ENCODE data around the gene BIRC7.

Gene BIRC7, protein sequence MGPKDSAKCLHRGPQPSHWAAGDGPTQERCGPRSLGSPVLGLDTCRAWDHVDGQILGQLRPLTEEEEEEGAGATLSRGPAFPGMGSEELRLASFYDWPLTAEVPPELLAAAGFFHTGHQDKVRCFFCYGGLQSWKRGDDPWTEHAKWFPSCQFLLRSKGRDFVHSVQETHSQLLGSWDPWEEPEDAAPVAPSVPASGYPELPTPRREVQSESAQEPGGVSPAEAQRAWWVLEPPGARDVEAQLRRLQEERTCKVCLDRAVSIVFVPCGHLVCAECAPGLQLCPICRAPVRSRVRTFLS

DNA sequence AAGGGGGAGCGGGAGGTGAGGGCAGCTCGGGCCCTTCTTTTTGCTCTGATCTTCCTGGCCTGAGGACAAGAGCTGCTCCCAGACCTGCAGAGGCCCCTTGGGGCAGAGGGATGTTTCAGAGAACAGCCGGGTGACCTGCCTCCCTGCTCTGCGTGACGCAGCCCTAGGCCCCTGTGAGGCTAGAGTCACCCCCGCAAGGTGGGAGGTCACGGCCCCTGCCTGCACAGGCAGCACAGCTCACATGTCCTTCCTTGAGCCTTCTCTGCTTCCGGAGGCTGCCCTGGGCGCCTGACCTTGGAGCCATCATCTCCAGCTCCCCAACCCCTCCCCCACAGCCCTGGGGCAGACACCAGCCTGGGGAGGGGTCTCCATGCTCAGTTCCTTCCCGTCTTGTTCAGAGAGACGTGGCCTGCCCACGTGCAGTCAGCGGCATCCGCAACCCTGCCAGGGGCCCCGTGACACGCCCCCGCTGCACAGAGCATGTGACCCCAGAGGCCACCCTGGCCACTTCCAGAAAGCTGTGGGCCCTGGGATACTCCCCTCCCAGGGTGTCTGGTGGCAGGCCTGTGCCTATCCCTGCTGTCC is at the start of gene BIRC7:
Gene BIRC7, plus strand, starts transcription at position 507 of the 585 bp plus-strand sequence. CDS start 192 bp downstream, outside the sequence.
- DNase-seq, result no peak

DNA sequence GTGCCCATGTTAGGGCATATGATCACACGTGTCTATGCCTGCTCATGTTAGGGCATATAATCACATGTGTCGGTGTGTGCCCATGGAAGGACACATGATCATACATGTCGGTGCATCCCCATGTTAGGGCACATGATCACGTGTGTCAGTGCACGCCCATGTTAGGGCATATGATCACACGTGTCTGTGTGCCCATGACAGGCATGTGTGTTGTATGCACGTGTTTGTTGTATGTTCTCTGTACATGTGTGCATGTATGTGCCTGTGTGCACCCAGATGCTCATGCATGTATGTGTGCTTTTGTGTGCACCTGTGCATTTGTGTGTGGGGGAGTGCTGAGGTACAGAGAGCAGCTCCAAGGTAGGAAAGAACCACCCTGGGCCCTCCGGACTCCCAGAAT is 49.6 kb upstream of the BIRC7 start:
- DNase-seq, result no peak

DNA sequence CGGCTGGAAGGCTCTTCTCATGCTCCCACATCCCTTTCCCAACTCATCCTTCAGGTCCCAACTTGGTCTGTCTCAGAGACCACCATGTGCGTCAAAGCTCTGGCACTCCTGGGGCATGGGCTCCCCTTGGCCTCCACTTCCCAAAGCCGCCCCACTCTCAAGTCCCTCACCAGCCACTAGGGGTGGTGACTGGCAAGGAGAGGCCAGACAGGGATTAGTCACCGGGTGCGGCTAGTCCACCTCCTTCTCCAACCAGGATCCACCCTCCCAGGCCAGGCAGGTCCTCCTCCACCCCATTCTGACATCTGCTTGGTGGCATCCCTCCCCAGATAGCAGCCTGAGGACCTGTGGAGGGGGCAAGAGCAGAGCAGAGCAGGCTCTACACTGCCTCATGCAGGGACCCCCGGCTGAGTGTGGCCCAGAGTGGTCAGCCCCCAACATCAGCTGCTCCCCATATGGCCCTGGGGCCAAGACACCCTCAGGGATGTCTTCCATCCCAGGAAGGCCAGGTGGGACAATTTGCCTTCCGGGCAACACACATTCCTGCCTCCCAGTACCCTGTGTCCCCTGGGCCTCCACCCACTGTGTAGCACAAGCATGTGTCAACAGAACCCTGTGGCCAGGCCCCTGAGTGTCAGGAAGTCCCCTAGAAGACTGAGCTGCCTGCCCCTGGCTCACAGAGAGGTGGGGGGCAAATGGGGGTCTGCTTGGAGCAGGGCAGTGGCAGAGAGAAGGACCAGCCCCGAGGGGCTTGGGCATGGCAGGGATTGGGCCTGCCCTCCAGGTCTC is 49.0 kb upstream of the BIRC7 start:
- no peak for DNase-seq

DNA sequence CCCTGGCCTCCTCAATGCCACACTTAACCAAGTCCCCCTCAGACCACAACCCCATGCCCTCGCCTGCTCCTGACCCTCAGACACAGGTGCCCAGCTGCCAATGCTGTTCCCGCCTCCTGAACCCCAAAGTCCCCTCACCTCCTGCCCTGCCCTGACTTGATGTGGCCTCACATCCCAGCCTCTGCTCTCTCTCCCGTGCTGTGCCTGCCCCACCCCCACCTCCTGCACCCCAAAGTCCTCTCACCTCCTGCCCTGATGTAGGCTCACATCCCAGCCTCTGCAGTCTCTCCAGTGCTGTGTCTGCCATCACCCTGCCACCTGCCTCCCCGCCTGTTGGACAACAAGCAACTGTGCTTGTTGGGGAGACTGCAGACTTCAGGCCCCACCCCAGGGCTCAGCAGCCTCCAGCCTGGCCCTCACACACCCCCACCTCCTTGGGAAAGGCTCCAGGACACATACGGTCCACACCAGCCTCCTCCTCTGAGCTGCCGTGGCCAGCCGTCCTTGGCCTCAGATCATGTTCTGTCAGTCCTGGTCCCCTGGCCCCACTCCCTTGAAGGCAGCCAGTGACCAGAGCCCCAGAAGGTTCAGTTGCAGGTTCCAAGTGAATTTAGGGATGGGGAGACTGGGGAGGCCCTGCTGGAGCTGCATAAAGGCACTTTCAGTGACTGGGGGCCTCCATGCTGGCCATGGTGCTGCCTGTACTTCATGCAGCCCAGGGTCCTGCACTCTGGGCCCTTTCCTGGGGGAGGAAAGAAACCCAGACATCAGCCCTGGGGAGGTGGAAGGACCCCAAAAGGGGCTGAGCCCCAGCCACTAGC is 48.2 kb upstream of the BIRC7 start:
- no peak for DNase-seq

DNA sequence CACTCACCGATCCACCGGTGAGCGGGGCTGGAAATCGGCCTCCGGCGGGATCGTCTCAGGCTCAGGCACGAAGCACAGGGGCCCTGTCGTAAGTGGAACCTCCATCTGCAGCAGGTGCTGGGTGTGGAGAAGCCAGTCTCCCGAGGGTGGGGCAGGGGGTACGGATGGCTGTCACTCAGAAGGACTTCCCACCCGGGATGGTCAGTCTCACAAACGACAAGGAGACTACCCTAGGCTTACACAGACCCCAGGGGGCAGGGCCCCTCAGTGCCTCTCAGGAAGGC is 47.6 kb upstream of the BIRC7 start:
- DNase-seq, result no peak

DNA sequence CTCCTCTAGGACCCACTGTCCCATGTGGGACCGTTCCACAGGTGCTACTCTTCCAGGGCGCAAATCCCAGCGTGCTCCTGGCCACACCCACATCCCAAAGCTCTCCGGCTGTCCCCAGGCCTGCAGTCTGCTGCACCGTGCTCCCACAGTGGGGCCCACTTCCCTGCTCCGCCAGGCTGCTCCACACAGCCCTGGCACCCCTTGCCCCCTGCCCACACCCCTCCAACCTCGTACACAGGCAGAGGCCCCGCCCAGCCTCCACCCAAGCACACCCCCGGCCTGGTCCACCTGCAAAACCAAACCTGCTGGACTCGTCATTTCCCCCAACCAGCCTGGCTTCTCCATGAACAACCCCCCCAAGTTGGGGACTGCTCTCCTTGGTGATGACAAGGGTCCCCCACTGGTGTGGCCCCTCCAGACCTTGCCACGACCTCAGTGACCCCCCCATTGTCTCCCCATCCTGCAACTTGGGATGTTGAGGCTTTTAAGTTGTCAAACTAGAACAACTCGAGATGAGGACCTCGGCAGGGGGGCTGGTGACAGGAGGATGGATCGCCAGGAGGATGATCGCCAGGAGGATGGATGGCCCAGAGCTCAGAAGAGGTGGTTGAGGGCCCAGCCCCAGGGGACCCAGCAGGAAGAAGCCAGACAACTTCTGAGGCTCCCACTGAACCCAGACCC is 46.9 kb upstream of the BIRC7 start:
- no peak for DNase-seq

DNA sequence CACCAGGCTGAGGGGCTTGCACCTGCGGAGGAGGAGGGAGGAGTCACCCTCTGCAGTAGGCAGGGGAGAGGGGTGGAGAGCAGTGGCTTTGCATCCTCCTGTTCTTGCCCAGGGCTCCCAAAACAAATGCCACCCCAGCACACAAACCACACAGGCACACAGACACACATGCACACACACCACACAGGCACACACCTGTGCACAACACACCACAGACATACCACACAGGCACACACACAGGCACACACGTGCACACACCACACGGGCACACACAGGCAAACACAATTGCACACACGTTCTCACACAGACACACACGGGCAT is 46.4 kb upstream of the BIRC7 start:
- no peak for DNase-seq

DNA sequence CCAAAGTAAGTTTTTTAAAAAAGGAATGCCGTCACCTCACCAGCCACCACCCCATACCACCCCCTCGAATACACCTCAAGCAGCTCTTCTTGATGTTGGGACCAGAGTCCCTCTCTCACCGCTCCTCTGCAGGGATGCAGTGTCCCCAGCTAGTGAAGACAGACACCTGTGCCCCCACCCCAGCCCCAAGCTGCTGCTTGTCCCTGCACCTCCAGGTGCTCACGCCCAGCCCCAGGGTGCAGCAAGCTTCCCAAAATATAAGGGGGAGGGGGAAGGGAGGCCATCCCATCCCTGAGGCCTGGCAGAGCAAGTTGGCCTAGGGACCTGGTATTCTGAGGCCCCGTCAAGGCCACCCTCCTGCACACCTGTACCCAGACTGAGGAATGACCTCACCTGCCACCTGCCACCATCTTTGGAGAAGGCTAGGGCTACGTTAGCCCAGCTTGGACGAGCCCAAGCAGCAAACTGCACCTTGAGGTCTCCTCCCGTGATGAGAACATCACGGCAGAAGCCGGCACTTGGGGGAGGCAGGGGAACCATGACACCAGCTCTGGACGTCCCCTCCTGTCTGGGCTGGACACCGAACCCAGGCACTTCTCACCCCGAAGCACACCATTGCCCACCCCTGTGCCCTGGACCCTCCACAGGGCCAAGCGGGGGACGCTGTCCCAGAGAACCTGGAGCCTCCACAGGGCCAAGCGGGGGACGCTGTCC is 45.7 kb upstream of the BIRC7 start:
- DNase-seq, result no peak

DNA sequence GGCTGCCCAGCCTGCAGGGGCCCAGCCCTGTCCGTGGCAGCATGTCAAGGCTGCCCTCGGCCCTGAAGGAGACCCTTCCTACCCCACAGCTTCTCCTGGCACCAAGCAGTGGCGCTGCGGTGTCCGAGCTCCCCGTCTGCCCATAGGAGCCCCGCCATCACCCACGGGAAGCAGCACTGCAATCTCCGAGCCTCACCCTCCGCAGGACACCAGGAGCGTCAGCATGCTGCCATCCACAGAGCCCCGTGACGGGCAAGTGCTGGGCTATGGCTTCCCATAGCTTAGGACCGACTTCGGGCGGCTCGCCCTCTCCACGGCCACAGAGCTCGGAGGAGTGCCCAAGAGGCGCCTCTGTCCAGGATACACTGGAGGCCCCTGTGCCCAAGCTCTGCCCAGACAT is 44.9 kb upstream of the BIRC7 start:
- no peak for DNase-seq

DNA sequence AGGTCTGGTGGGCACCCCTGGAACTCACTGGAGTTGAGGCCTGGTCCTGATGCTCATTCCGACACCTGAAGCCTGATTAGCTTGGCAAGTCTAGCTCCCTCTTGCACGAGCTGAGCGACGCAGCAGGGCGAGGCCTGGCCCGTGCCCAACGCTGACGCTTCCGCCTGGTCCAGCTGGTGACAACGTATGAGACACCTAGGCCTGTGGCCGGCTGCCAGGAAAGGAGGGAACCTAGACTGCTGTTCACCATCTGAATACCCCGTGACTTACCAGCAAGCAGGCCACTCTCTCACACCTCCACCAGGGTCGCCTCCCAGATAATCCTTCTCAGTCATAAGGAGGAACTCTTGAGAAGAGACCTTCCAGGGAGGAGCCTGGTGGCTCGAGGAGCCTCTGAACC is 44.3 kb upstream of the BIRC7 start:
- DNase-seq, result no peak

DNA sequence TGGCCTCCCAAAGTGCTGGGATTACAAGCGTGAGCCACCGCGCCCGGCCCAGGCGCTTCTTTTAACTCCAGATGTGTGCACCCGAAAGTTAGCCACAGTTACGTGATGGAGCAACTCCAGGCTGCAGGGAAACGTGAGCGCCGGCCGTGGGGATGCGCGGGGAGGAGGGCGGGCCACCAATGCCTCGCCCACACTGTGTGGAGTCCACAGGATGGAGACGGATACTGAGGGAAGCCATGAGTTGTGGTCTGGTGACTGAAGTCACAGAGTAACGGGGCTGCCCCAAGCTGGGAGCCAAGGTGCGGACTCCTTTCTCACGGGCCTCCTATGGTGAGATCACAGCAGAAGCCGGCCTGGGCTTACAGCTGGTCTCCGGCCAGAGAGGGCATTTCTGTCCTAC is 43.0 kb upstream of the BIRC7 start:
- DNase-seq, result no peak

DNA sequence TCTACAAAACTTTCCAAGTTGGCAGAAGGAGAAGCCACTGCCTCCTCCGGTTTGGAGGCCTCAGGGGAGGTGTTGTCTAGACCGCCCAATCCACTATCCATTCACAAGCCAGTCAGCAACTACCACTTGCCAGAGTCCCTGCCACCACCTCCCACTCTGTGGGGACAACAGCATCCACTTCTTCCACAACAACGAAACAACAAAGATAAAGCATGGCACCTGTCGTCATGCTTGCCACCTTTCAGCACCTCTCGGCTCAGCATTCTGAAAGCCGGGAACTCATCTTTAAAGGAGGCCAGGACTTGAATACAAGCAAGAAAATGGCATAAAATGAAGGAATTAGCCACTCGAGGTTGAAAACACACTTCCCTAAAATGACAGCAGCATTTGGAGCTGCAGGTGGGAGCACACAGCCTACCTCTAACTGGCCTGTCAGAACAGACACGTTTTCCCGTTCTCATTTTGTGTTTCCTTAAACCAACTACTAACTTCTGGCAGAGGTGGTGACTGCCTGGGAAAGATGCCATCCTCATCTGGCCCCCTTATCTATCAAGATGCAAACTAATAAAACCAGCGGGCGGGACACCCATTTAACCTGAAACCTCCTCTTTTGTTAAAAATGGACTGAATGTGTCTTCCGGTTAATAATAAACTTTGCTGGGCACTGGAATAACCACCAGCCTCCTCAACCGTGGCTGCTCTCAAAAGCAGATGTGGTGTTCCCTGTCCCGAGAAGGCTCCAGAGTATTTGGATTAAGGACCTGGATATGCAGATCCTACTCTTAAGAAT is 41.5 kb upstream of the BIRC7 start:
- DNase-seq, result no peak

DNA sequence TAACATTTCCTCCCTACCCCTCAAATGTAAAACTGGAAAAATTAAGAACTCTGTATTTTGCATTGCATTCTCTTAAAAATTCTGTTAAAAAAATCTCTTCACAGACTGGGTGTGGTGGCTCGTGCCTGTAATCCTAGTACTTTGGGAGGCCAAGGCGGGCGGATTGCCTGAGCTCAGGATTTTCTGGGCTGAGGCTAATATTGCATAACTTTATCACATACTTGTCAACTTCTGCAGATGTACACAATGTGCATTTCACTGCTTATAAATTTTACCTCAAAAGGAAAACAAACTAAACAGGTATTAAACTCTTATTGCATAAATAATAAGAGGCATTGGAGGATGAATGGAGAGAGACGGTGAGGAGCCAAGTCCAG is 40.9 kb upstream of the BIRC7 start:
- no peak for DNase-seq

DNA sequence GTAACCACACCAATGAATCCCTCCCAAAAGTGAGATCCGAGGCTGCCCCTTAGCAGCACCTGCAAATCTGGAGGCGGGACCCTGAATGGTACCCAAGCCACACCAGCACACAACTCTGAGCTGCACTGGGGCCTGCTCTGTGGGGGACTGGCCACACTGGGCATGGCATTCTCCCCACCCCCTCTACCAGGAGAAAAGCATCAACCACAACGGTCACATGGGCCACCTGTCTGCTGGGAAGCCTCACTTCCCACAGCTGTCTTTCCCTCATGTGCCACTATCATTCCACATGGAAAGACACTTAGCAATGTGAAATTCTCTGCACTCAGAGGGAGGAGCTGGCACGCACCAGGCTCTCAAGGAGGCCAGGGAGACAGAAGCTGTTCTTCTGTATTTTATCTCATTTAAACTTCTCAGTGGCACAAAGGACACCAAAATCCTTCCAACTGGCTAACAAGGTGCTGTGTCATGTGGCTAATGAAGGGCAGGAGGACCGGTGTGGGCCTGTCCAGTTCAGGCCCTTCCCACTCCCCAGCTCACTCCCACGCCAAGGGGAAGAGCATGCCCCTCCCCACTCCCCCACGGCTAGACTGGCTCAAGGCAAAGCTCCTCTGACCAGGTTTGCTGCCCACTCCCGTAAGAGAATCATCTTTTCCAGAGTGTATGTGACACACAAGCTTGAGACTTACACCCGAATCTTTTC is 38.8 kb upstream of the BIRC7 start:
- no peak for DNase-seq

DNA sequence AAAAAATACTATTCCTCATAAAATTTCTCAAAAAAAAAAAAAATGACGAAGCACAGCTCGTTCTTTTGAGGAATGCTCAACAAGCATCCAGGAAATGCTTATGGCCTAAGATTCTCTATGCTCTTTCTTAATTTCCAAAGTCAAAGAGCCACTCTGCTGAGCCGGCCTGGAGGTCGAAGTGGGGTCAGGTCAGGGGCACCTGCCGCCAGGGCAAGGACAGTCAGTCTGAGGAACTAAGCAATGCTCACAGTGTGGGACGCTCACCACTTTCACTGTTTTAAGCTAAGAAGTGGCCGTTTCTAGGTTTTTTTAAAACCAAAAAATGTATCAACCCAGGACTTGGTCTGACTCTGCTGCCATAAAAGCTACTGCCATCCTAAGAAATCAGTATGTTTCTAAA is 37.1 kb upstream of the BIRC7 start:
- DNase-seq, result no peak

DNA sequence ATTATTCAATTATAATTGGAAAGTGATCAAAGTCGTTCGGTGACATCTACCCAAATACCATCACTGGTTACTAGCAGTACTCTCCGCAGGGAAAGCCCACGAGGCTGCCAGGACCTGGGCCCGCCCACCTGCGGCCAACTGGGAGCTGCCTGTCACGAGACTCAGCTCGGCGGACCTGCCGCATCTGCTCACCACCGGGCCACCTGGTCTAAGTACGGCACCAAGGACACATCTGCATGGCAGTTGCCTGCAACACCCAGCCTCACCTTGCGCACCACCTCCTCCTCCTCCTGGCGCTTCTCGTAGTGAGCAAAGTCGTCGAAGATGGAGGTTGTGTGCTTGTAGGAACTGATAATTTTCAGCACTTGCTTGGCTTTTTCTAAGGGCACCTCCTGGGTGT is 33.7 kb upstream of the BIRC7 start:
- no peak for DNase-seq

DNA sequence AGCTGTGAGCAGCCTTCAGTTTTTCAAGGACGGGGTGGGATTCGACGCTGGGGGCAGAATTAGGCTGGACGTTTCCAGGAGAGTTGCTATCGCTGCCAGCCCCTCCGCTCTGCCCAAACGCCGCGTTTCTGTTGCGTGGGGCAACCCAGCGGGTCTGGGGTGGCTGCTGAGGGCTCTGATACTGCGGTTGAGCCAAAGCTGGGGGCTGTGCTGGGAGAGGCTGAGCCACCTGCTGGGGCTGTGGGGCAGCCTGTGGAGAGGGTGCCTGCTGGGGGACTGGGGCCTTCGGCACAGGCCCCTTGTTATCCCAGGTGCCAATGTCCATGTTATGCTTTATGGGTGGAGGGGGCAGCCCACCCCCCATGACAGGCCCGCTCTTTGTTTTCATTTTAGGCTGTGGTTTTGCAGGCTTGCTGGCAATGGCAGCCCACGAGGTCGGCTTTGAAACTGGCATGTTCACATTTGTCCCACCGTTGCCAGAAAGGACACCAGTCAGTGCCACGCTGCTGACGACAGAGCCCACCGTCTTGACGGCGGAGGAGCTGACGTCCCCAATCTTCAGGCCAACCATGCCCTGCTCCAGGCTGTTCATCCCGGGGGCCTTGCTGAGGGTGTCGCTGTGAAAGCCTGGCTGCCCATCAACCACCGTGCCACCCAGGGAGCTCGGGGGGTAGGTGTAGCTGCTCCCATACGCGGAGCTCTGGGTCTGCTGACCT is 32.7 kb upstream of the BIRC7 start:
- no peak for DNase-seq

DNA sequence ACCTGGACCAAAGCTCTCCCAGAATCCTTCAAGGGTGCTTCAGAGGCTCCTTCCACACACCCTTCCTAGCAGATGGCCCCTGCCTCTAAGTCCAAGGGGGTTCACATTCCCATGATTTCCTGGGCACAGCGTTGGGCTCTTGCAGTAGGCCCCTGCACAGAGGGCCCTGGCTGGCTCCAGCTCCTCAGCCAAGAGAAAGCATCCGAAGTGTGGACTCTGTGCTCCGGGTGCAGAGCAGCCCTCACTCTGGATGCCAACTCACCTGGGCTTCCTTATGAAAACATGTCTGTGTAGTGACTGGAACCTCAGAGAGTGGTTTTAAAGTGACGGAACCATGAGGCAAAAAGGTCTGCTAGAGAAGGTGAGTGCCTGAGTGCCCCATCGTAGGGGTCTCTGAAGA is 31.3 kb upstream of the BIRC7 start:
- DNase-seq, result no peak

DNA sequence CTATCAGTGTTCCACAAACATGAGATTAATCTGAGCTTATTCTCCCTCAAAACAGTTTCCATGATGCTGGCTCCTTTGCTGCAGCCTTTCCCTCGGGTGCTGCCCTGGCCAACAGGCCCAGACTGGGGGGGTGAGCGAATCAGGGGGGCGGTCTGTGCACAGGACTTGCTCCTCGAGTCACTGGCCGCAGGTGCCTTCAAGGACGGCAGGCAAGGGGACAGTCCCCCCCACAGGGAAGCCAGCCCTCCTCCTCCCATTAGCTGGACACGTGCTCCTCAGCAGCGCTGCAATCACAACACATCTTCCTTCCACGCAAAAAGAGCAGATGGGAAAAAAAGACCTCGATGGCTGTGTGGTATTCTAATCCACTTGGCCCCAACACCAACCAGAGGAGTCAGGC is 29.8 kb upstream of the BIRC7 start:
- no peak for DNase-seq

DNA sequence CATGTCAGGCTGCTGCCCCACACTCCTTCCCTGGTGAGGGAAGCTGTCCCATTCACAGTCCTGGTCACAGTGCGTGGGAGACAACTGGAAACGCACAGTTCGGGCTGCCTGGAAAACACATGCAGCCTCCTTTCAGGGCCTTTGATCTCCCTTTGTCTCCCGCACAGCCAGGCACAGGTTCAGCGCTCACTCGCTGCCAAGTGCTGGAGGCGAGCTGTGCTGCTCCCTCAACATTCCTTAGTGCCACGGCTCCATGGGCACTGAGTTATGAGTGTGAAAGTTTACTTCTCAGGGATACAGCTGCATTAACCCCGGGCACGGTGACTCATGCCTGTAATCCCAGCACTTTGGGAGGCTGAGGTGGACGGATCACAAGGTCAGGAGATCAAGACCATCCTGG is 28.8 kb upstream of the BIRC7 start:
- no peak for DNase-seq
